A549 treated with Hydrocortisone at 1 μM for 4 hours (cell line): ENCODE data around the gene PCDHGA8. TPM values are rescaled to one million over a fixed set of nuclear protein-coding genes. Genes with fewer than 3 reads are reported as not detected.

Source experiments
- total RNA-seq: library from RNA; stranded (reverse); fragments of 200-300 nt; extraction: Qiagen RNA extraction; gene quantifications from 5 replicates; pipeline ENCODE4 v1.2.3, GENCODE V29; 2022

Gene PCDHGA8
- total RNA-seq, result 0.02 to 0.05 TPM (median 0.05 TPM) in 3 of 5 replicates, not detected in the others

DNA sequence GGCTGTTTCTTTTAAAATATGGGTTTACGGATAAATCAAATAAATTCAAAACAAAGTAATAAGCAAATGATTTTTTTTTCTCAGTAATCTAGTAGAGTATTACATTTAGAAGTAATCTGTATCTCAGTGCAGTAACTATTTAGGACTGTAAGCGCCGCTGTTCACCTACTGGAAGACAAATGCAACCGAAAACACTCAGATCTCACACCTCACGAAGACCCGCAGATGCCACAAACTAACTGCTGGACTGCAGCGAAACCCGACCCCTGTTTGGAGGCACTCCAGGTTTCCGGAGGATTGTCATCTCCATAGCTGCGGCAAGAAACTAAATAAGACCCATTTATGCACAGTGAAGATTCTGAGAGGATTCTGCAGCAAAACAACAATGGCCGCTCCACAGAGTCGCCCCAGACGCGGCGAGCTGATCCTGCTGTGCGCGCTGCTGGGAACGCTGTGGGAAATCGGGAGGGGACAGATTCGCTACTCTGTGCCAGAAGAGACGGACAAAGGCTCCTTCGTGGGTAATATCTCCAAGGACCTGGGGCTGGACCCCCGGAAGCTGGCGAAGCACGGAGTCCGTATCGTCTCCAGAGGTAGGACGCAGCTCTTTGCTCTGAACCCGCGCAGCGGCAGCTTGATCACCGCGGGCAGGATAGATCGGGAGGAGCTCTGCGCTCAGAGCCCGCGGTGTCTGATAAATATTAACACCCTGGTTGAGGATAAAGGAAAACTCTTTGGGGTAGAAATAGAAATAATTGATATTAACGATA lies at the start of gene PCDHGA8:
Gene PCDHGA8 (plus strand): TSS at position 205 of the 770 bp plus-strand sequence. CDS start 181 bp downstream, at position 386.

GRCh38 chr5:141343242-141343952 lies 49.0 kb upstream of the PCDHGA8 start, which contains the start of gene PCDHGA3:
Gene PCDHGA3, plus strand, starts transcription at chr5:141343829. Its CDS starts 205 bp downstream, at chr5:141344034.

DNA sequence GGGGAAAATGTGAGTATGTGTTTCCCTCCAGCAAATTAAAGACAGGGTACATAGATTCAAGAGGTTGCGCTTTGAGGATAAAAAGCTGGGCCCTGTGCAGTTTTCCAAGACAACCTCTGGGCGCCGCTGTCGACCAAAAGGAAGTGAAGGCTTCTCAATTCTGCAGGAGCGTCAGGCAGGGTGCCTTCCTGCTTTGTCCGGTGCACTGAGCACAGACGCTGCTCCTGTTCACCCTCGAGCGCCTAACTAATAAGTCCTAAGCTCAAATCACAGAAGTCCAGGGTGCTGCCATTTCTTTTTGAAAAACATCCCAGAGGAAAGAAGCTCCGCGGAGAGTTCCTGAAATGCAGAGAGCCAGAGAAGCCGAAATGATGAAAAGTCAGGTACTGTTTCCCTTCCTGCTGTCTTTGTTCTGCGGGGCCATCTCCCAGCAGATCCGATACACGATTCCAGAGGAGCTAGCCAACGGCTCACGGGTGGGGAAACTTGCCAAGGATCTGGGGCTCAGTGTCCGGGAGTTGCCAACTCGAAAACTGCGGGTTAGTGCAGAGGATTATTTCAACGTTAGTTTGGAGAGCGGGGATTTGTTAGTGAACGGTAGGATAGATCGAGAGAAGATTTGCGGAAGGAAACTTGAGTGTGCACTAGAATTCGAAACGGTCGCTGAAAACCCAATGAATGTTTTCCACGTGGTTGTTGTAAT lies 42.4 kb upstream of the PCDHGA8 start, which contains the start of gene PCDHGB1:
Gene PCDHGB1 (plus strand): TSS at position 183 of the 703 bp plus-strand sequence. CDS start 162 bp downstream, at position 345.

GRCh38 chr5:141354900-141355469 lies 37.4 kb upstream of the PCDHGA8 start, which contains the start of gene PCDHGA4:
Gene PCDHGA4, plus strand, starts transcription at chr5:141355021. Its CDS starts 87 bp downstream, at chr5:141355108.

DNA sequence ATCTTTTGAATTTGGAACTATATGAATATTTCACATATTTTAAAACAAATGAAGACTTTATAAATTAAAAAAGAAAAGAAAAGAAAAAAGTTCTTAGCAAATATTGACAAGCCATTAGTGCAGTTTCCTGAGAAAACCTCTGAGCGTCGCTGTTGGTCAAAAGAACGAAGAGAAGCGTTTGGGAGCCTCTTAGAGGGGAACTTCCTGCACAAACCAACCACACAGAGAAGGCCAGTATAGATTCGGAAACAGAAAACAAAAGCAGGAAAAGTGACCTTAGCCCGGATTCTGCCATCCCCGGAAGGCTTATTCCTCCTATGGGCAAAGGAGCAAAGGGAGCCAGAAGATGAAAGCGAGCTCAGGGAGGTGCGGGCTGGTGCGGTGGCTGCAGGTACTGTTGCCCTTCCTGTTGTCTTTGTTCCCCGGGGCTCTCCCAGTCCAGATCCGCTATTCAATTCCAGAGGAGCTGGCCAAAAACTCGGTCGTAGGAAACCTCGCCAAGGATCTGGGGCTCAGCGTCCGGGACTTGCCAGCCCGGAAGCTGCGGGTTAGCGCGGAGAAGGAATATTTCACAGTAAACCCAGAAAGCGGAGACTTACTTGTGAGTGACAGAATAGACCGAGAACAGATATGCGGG lies 32.5 kb upstream of the PCDHGA8 start, which contains the start of gene PCDHGB2:
Gene PCDHGB2 (plus strand): TSS at position 205 of the 637 bp plus-strand sequence. CDS start 142 bp downstream, at position 347.

GRCh38 chr5:141363952-141364660 lies 28.3 kb upstream of the PCDHGA8 start, which contains the start of gene PCDHGA5:
Gene PCDHGA5, plus strand, starts transcription at chr5:141364162. Its CDS starts 169 bp downstream, at chr5:141364331.

GRCh38 chr5:141369994-141370848 lies 22.2 kb upstream of the PCDHGA8 start, which contains the start of gene PCDHGB3:
Gene PCDHGB3, plus strand, starts transcription at chr5:141370242. Its CDS starts 153 bp downstream, at chr5:141370395.

GRCh38 chr5:141373673-141374317 lies 18.6 kb upstream of the PCDHGA8 start, which contains the start of gene PCDHGA6:
Gene PCDHGA6, plus strand, starts transcription at chr5:141373891. Its CDS starts 193 bp downstream, at chr5:141374084.

DNA sequence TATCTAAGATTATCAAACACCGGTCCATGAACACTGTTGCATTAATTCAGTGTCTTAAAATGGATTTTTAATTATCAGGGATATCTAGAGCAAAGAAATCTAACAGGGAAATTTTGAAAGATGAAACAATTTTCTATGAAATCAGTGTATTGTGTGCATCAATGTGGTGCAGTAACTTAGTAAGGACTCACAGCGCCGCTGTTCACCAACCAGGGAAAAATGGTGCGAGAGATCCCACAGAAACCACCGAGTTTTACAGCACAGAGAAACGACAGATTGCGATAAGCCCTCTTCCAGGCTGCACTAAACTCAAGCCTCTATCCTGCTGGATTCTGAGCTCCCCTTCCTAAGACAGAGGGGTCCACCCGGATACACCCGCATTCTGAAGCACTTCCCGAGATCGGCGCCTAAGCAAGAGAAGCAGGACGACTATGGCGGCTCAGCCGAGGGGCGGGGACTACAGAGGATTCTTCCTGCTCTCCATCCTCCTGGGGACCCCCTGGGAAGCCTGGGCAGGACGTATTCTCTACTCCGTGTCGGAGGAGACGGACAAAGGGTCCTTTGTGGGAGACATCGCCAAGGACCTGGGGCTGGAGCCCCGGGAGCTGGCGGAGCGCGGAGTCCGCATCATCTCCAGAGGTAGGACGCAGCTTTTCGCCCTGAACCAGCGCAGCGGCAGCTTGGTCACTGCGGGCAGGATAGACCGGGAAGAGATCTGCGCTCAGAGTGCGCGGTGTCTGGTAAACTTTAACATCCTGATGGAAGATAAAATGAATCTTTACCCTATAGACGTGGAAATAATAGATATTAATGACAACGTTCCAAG lies 9.8 kb upstream of the PCDHGA8 start, which contains the start of gene PCDHGA7:
Gene PCDHGA7 (plus strand): TSS at position 274 of the 826 bp plus-strand sequence. CDS start 158 bp downstream, at position 432.

GRCh38 chr5:141387557-141388311 lies 4.7 kb upstream of the PCDHGA8 start, which contains the start of gene PCDHGB4:
Gene PCDHGB4, plus strand, starts transcription at chr5:141387698. Its CDS starts 187 bp downstream, at chr5:141387885.

DNA sequence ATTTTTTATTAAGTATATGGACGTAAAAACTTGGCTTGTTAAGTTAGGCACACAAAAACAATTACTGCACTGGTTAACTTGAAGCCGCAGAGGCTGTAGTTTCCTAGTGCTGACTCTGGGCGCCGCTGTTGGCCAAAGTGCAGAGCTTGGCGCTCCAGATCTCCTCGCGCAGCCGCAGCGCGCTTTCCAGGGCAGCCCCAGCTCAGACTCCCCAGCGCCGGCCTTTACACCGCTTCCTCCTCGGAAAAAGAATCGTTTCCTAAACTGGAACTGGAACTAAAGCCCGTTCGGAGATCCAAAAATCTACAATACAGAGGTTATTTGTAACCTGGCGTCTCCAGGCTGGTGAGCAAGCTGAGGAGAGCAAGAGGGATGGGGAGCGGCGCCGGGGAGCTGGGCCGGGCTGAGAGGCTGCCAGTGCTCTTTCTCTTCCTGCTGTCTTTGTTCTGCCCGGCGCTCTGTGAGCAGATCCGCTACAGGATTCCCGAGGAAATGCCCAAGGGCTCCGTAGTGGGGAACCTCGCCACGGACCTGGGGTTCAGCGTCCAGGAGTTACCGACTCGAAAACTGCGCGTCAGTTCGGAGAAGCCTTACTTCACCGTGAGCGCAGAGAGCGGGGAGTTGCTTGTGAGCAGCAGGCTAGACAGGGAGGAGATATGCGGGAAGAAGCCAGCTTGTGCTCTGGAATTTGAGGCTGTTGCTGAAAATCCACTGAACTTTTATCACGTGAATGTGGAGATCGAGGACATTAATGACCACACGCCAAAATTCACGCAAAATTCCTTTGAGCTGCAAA lies 5.5 kb downstream of the PCDHGA8 start, which contains the start of gene PCDHGB5:
Gene PCDHGB5 (plus strand): TSS at position 192 of the 796 bp plus-strand sequence. CDS start 181 bp downstream, at position 373.

DNA sequence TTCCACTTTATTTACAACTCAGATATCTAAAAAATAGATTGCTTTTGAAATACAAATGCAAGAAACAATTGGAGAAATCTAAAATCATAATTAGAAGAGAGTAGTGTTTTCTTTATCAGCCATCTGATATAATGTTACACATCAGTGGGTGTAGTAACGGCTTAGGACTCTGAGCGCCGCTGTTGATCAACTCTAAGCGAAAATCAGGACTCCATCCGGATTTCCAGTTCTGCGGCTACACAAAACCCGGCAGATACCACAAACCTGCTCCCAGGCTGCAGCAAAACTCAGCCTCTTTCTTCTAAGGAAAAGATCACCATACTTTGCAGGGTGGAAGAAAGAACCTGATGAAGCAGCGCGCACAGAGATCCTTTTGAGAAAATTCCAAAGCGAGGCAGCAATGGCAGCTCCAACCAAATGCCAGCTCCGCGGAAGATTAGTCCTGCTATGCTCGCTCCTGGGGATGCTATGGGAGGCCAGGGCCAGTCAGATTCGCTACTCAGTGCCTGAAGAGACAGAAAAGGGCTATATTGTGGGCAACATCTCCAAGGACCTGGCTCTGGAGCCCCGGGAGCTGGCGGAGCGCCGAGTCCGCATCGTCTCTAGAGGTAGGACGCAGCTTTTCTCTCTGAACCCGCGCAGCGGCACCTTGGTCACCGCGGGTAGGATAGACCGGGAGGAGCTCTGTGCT lies 10.3 kb downstream of the PCDHGA8 start, which contains the start of gene PCDHGA9:
Gene PCDHGA9 (plus strand): TSS at position 226 of the 691 bp plus-strand sequence. CDS start 175 bp downstream, at position 401.

GRCh38 chr5:141407790-141408505 lies 15.5 kb downstream of the PCDHGA8 start, which contains the start of gene PCDHGB6:
Gene PCDHGB6, plus strand, starts transcription at chr5:141408021. Its CDS starts 182 bp downstream, at chr5:141408203.

DNA sequence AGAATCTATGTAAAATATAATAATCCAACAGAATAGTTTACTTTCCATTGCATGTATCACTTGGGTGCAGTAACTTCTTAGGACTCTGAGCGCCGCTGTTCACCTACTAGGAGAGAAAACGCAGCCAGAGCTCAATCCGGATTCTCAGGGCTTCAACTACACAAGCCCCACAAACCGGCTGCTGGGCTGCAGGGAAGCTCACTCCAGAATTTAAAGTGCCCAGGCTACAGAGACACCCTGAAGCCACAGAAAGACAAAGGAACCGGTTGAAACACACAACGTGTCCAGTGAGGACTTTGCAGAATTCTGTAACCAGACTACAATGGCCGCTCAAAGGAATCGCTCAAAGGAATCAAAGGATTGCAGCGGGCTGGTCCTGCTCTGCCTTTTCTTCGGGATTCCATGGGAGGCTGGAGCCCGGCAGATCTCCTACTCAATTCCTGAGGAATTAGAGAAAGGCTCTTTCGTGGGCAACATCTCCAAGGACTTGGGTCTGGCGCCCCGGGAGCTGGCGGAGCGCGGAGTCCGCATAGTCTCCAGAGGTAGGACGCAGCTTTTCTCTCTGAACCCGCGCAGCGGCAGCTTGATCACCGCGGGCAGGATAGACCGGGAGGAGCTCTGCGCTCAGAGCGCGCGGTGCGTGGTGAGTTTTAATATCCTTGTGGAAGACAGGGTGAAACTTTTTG lies 20.6 kb downstream of the PCDHGA8 start, which contains the start of gene PCDHGA10:
Gene PCDHGA10 (plus strand): TSS at position 134 of the 686 bp plus-strand sequence. CDS start 189 bp downstream, at position 323.

